Measurements from ENCODE around the gene KANSL1L. TPM values are rescaled to one million over a fixed set of nuclear protein-coding genes. Genes with fewer than 3 reads are reported as not detected.

KANSL1L gene
- polyA plus RNA-seq, 2 of the 4 experiments (the other 2 are of a cell fraction): 1.0 to 2.7 TPM

GRCh38 chr2:210158236-210158635 is 13.0 kb downstream of the KANSL1L start:
- Histone ChIP-seq H3K9me3 (no peaks in the 10 kb centered on the region), H3K4me2 (no peak overlapping the region), H3K27ac (no peak overlapping the region), H3K4me3 (no peak overlapping the region), H3K4me1 (peaks cover 11% of the 10 kb centered on the region)
- WGBS (ENCODE audit: missing lambda C conversion rate): 84% methylated on average over 2 of the region's 2 CpGs
- POLR2A ChIA-PET: no interaction called here
- TF ChIP-seq GATA3 (IDR thresholded peaks at IDR 0.05; ENCODE audit: borderline replicate concordance) (no peak), KDM1A (IDR thresholded peaks at IDR 0.05; ENCODE audit: low read depth) (no peak), HMGXB4 (CRISPR knock-in tag; IDR thresholded peaks at IDR 0.05; ENCODE audit: borderline replicate concordance) (no peak), POLR2A (IDR thresholded peaks at IDR 0.05; ENCODE audit: low read length) (no peak), HEYL (CRISPR knock-in tag; IDR thresholded peaks at IDR 0.05) (no peak), RAD21 (conservative IDR thresholded peaks at IDR 0.05 in 1 of 2, IDR thresholded peaks at IDR 0.05 in 1 of 2) (no peak), ZSCAN20 (CRISPR knock-in tag; IDR thresholded peaks at IDR 0.05) (no peak), PHF8 (IDR thresholded peaks at IDR 0.05; ENCODE audit: borderline replicate concordance, low read depth) (no peak), HOXB5 (CRISPR knock-in tag; IDR thresholded peaks at IDR 0.05) (no peak), EHMT2 (IDR thresholded peaks at IDR 0.05; ENCODE audit: low read depth) (no peak), ZC3H11A (IDR thresholded peaks at IDR 0.05) (no peak), USF2 (IDR thresholded peaks at IDR 0.05) (no peak), FOSL2 (IDR thresholded peaks at IDR 0.05) (no peak), FOSL2 (CRISPR knock-in tag; IDR thresholded peaks at IDR 0.05) (no peak), BCL3 (IDR thresholded peaks at IDR 0.05) (no peak), RARB (CRISPR knock-in tag; IDR thresholded peaks at IDR 0.05) (no peak), SREBF2 (IDR thresholded peaks at IDR 0.05) (no peak)
- DNase-seq (ENCODE audit: low read depth in 1 of 2, low spot score in 1 of 2) (no peak), FAIRE-seq (no peak), ATAC-seq (no peak)
- CTCF ChIA-PET: interaction anchor here (0.5 kb wide), 1 partner anchor 20 kb away, joined by 3 read pairs; no protein-coding TSS in a partner anchor

- ChIA-PET POLR2A (no interaction called here), CTCF (no interaction called here)
- no peak for ATAC-seq
- no peak for TF ChIP-seq ELK1 (IDR thresholded peaks at IDR 0.05; ENCODE audit: low read depth, low read length)
- Histone ChIP-seq H3K27ac (no peak overlapping the region), H3K4me2 (no peak overlapping the region), H3K4me3 (no peak overlapping the region), H3K9me3 (no peaks in the 10 kb centered on the region), H3K4me1 (peaks cover 4% of the 10 kb centered on the region; the same call in 2 of the 3 replicates)
- FAIRE-seq: no peak
- WGBS (ENCODE audit: missing lambda C conversion rate): 74% methylated on average over 3 of the region's 3 CpGs
- no peak for DNase-seq (ENCODE audit: low read depth in 1 of 2, low spot score in 1 of 2)
Observed at GRCh38 chr2:210157526-210157925, 13.7 kb downstream of the KANSL1L start.

- Histone ChIP-seq H3K4me3 (no peak overlapping the region), H3K27ac (no peak overlapping the region), H3K4me2 (no peak overlapping the region), H3K4me1 (no peaks in the 10 kb centered on the region), H3K9me3 (no peaks in the 10 kb centered on the region)
- FAIRE-seq: no peak
- ATAC-seq: no peak
- DNase-seq (ENCODE audit: low read depth in 1 of 2, low spot score in 1 of 2): no peak
- ChIA-PET CTCF (interaction anchor here (1.1 kb wide), 1 partner anchor 74 kb away, joined by 3 read pairs; no protein-coding TSS in a partner anchor), POLR2A (no interaction called here)
- no peak for TF ChIP-seq NFE2L2 (conservative IDR thresholded peaks at IDR 0.05; ENCODE audit: low read length)
- no peak for TF ChIP-seq SMC3 (IDR thresholded peaks at IDR 0.05)
- no peak for TF ChIP-seq HOXA7 (CRISPR knock-in tag; IDR thresholded peaks at IDR 0.05)
- no peak for TF ChIP-seq ZFP36 (IDR thresholded peaks at IDR 0.05; ENCODE audit: borderline replicate concordance, partially characterized antibody)
- TF ChIP-seq TP53 (CRISPR knock-in tag; IDR thresholded peaks at IDR 0.05): no peak
- TF ChIP-seq NR3C1 (IDR thresholded peaks at IDR 0.05): no peak
- TF ChIP-seq ZNF302 (CRISPR knock-in tag; IDR thresholded peaks at IDR 0.05): no peak
- TF ChIP-seq MAX (IDR thresholded peaks at IDR 0.05): no peak
- TF ChIP-seq KDM1A (IDR thresholded peaks at IDR 0.05; ENCODE audit: low read depth): no peak
- no peak for TF ChIP-seq E2F6 (IDR thresholded peaks at IDR 0.05; ENCODE audit: borderline replicate concordance, low read depth)
- TF ChIP-seq RAD21 (conservative IDR thresholded peaks at IDR 0.05 in 1 of 2, IDR thresholded peaks at IDR 0.05 in 1 of 2): no peak
- TF ChIP-seq FOSB (CRISPR knock-in tag; IDR thresholded peaks at IDR 0.05): no peak
- TF ChIP-seq PBX3 (IDR thresholded peaks at IDR 0.05): no peak
Observed at GRCh38 chr2:210147614-210148013, 23.6 kb downstream of the KANSL1L start.

Data from A549 (cell line).